Stimulated activated CD4-positive, alpha-beta T cell treated with anti-CD3 and anti-CD28 coated beads, Interleukin-12 subunit alpha, Interleukin-12 subunit beta, amount 100 ng/mL, for 24 hours (primary cell): ENCODE measurements around the gene MUSTN1.

Experiments used
- DNase-seq, 2 experiments: peaks; one replicate each; pipeline ENCODE4 v3.0.0-alpha.2; 2020; ENCODE audit warnings: low read depth in 2 of 2

Gene MUSTN1

GRCh38 chr3:52786330-52787215, 48.2 kb downstream of the MUSTN1 start:
- DNase-seq = no peak

GRCh38 chr3:52784931-52785590, 49.8 kb downstream of the MUSTN1 start:
- DNase-seq = no peak

- no peak for DNase-seq
These were observed 50.7 kb downstream of the MUSTN1 start for GRCh38 chr3:52784021-52784621.

- DNase-seq = no peak
These were observed 51.6 kb downstream of the MUSTN1 start for GRCh38 chr3:52783211-52783555.
